Measurements from ENCODE around the gene NCKAP5. TPM values are rescaled to one million over a fixed set of nuclear protein-coding genes. Genes with fewer than 3 reads are reported as not detected.

Gene NCKAP5
- total RNA-seq, 6 donors from 2014 or later, result 22.1 to 51.1 (median 41.4) TPM

DNA sequence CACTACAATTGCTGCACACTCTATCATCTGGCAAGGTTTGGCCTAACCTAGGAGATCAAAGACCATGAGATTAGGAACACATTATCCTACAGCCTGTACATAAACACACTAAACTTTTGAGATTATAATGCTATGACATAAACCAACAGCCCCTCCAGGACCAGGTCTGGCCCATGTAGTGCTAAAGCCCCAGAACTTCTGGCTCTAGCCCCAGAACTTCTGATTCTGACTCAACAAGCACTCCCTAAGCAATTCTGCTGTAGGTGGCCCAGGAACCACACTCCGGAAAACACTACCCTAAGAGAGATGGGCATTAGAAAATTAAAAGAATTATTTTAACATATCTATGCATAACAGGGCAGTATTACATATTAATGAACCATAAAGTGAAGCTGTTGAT is 528.7 kb downstream of the NCKAP5 start:
- no peaks in the 10 kb centered on the region for H3K4me1 ChIP-seq
- no peaks in the 10 kb centered on the region for H3K36me3 ChIP-seq
- H3K4me3 ChIP-seq, result no peak overlapping the region
- no peaks in the 10 kb centered on the region for H3K27me3 ChIP-seq
- no peak overlapping the region for H3K27ac ChIP-seq
- no peaks in the 10 kb centered on the region for H3K9me3 ChIP-seq
- DNase-seq (no peak), ATAC-seq (ENCODE audit: low FRiP score in 2 of 2) (no peak)
- TF ChIP-seq POLR2A (IDR thresholded peaks at IDR 0.05) (no peak), EP300 (IDR thresholded peaks at IDR 0.05) (no peak), POLR2AphosphoS5 (IDR thresholded peaks at IDR 0.05) (no peak)
- TF ChIP-seq, protein P1, sequence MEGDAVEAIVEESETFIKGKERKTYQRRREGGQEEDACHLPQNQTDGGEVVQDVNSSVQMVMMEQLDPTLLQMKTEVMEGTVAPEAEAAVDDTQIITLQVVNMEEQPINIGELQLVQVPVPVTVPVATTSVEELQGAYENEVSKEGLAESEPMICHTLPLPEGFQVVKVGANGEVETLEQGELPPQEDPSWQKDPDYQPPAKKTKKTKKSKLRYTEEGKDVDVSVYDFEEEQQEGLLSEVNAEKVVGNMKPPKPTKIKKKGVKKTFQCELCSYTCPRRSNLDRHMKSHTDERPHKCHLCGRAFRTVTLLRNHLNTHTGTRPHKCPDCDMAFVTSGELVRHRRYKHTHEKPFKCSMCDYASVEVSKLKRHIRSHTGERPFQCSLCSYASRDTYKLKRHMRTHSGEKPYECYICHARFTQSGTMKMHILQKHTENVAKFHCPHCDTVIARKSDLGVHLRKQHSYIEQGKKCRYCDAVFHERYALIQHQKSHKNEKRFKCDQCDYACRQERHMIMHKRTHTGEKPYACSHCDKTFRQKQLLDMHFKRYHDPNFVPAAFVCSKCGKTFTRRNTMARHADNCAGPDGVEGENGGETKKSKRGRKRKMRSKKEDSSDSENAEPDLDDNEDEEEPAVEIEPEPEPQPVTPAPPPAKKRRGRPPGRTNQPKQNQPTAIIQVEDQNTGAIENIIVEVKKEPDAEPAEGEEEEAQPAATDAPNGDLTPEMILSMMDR (IDR thresholded peaks at IDR 0.05), result no peak
- 92 to 100% methylated on average over 1 of the region's 1 CpG for WGBS, 2 donors

DNA sequence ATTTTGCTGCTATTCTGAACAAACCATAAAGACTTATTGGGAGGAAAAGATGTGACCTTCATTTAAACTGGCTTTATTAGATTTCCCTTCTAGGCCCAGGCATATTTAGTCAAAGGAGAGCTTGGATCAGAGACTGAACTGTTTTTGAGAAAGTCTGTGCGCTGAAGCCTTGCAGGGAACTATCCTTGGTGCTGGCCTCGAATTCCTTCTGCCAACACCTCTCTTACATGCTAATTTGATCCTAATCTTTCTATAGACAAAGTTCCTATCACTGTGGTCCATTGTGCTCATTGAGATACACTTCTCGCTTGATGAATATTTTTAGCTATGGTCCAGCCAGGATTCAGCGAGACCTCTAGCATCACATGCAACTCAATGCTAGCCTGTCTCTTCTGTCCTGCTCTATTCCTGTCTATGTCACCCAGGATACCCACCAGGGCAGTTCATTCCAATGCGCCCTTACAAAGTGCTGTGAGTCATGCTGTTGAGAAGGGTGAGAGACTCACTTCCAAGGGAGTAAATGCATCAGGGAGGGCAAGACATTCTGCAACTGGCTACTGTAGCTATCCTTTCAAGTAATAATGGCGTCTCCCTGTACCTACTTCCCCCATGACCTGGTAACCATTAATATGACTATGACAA is 541.6 kb downstream of the NCKAP5 start:
- no peaks in the 10 kb centered on the region for H3K4me1 ChIP-seq
- no peak for TF ChIP-seq POLR2A (IDR thresholded peaks at IDR 0.05)
- TF ChIP-seq EP300 (IDR thresholded peaks at IDR 0.05), result no peak
- TF ChIP-seq, protein P1 (IDR thresholded peaks at IDR 0.05), result no peak
- TF ChIP-seq POLR2AphosphoS5 (IDR thresholded peaks at IDR 0.05), result no peak
- no peaks in the 10 kb centered on the region for H3K27me3 ChIP-seq
- H3K9me3 ChIP-seq, result no peaks in the 10 kb centered on the region
- no peak for ATAC-seq (ENCODE audit: low FRiP score in 2 of 2)
- DNase-seq, result no peak
- H3K27ac ChIP-seq, result no peak overlapping the region
- no peak overlapping the region for H3K4me3 ChIP-seq
- no peaks in the 10 kb centered on the region for H3K36me3 ChIP-seq
- 63 to 71% methylated on average over 5 to 6 of the region's 6 CpGs for WGBS, 2 donors

DNA sequence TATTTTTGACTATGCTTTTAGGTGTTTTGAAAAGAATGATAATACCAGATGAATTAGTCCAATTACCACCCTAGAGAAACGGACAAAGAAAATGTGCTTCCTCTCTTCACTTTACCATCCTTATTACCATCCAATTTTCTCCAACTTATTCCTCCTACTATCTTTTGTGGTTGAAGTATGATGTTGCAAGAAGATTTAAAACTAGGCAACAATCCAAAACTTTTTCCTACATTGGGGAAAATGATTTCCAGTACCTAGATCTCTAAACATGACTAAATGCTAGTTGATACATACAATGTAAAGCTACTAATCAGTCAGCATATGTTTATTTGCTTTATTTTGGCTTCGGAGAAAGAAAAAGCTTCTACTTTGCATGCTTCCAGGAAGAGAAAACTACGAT is 543.3 kb downstream of the NCKAP5 start:
- H3K27me3 ChIP-seq, result no peaks in the 10 kb centered on the region
- no peaks in the 10 kb centered on the region for H3K9me3 ChIP-seq
- WGBS, 2 donors, result 68 to 82% methylated on average over 3 of the region's 3 CpGs
- H3K4me1 ChIP-seq, result no peaks in the 10 kb centered on the region
- no peak overlapping the region for H3K27ac ChIP-seq
- H3K36me3 ChIP-seq, result no peaks in the 10 kb centered on the region
- no peak for TF ChIP-seq EP300 (IDR thresholded peaks at IDR 0.05)
- TF ChIP-seq POLR2A (IDR thresholded peaks at IDR 0.05), result no peak
- no peak for TF ChIP-seq POLR2AphosphoS5 (IDR thresholded peaks at IDR 0.05)
- TF ChIP-seq, protein P1 (IDR thresholded peaks at IDR 0.05), result no peak
- H3K4me3 ChIP-seq, result no peak overlapping the region
- DNase-seq (no peak), ATAC-seq (ENCODE audit: low FRiP score in 2 of 2) (no peak)

DNA sequence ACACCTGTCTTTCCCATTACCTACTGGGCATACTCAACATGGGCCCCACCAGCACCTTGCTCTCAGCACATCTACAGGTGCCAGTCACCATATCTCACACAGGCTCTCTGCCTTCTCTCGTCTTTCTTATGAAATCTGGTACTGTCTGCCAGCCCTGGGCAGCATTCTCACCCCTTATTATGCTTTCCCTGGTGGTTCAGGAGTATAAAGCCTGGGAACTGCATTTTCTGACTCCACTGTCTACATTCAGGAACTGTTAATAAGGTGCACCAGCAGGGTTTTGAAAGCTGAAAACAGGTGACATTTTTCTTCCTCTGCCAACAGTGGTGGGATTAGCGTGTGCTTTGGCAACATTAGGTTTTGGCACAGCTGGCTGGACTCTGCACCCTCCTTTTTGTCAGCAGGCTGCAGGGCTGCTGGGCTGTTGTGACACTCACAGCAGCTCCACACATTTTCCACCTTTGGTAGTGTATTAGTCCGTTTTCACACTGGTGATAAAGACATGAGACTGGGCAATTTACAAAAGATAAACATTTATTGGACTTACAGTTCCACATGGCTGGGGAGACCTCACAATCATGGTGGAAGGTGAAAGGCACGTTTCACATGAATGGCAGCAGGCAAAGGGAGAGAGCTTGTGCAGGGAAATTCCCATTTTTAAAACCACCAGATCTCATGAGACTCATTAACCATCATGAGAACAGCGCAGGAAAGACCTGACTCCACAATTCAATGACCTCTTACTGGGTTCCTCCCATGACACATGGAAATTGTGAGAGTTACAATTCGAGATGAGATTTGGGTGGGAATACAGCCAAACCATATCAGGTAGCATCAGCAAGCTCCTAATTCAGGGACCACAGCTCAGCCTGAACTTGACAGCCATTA is 555.2 kb downstream of the NCKAP5 start:
- DNase-seq (no peak), ATAC-seq (ENCODE audit: low FRiP score in 2 of 2) (no peak)
- Histone ChIP-seq H3K4me3 (no peak overlapping the region), H3K27me3 (no peaks in the 10 kb centered on the region), H3K36me3 (no peaks in the 10 kb centered on the region), H3K27ac (no peak overlapping the region), H3K4me1 (no peaks in the 10 kb centered on the region), H3K9me3 (no peaks in the 10 kb centered on the region)
- 78 to 84% methylated on average over 6 of the region's 6 CpGs for WGBS, 2 donors
- no peak for TF ChIP-seq POLR2AphosphoS5 (IDR thresholded peaks at IDR 0.05)
- no peak for TF ChIP-seq POLR2A (IDR thresholded peaks at IDR 0.05)
- TF ChIP-seq, protein P1 (IDR thresholded peaks at IDR 0.05), result no peak
- TF ChIP-seq EP300 (IDR thresholded peaks at IDR 0.05), result no peak

All from upper lobe of left lung (tissue), 6 donors.